ENCODE data around the gene PFKP.

DNA sequence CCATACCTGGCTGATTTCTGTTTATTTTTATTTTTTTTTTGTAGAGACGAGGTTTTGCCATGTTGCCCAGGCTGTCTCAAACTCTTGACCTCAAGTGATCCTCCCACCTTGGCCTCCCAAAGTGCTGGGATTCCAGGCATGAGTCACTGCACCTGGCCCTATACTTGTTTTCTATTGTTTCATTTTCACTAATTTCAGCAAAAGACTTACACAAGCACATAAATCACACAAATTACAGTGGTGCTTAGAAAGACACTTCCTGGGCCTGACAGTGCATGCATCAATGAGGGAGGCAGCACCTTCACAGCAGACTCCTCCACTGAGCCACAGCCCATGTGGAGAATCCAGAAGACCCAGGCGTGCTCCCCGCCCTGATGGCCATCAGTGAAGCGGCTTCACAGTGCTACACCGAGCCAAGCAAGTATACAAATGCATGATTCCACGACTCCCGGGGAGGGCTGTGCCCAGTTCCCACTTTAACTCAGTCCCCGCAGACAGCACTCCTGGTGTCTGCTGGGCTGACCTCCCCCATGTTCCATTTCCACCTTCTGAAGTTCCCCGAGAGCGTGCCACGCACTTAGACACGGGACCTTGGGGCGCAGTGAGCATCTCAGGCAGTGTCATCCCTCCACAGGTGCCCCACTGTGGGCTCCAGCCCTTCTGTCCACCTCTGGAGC lies 84.7 kb downstream of the PFKP start:
- no peak for TF ChIP-seq CHD4 (IDR thresholded peaks at IDR 0.05; ENCODE audit: borderline replicate concordance)
- no peak for TF ChIP-seq CTCF (IDR thresholded peaks at IDR 0.05)
- TF ChIP-seq TP53 (CRISPR knock-in tag; IDR thresholded peaks at IDR 0.05), result no peak
- TF ChIP-seq POLR2A (IDR thresholded peaks at IDR 0.05; ENCODE audit: low read length), result no peak
- TF ChIP-seq EP300 (IDR thresholded peaks at IDR 0.05), result no peak
- TF ChIP-seq CEBPB (IDR thresholded peaks at IDR 0.05), result no peak

All from A549 (cell line).